GM23248 (cell line): ENCODE data around the gene ATG12. TPM values are rescaled to one million over a fixed set of nuclear protein-coding genes. Genes with fewer than 3 reads are reported as not detected.

ENCODE experiments used
- DNase-seq: peaks from one replicate; pipeline ENCODE4 v3.0.0-alpha.2; 2015
- H2AFZ ChIP-seq: fragments of 200-600 bp; sonication (generic); 2 replicates; pipeline ENCODE4 v1.6.1; 2016; ENCODE audit warnings: antibody characterized with exemption
- H3F3A ChIP-seq: fragments of 200-600 bp; sonication (generic); 2 replicates; pipeline ENCODE4 v1.6.1; 2016; ENCODE audit warnings: mild to moderate bottlenecking, antibody characterized with exemption, mixed run types; ENCODE audit not compliant: insufficient read depth
- H3K27ac ChIP-seq: fragments of 200-600 bp; sonication (generic); 2 replicates; pipeline ENCODE4 v1.5.1; 2016; ENCODE audit warnings: mild to moderate bottlenecking
- H3K27me3 ChIP-seq: fragments of 200-600 bp; sonication (generic); replicated peaks from 2 replicates; pipeline ENCODE4 v1.6.1; 2016; ENCODE audit warnings: mild to moderate bottlenecking; ENCODE audit not compliant: insufficient read depth
- H3K36me3 ChIP-seq: fragments of 200-600 bp; sonication (generic); 2 replicates; pipeline ENCODE4 v1.6.1; 2016; ENCODE audit warnings: low read depth, mild to moderate bottlenecking
- H3K4me1 ChIP-seq: fragments of 200-600 bp; sonication (generic); 2 replicates; pipeline ENCODE4 v1.6.1; 2016; ENCODE audit warnings: mild to moderate bottlenecking; ENCODE audit not compliant: insufficient read depth
- H3K4me2 ChIP-seq: fragments of 200-600 bp; sonication (generic); one replicate; pipeline ENCODE4 v1.6.1; 2016; ENCODE audit warnings: mild to moderate bottlenecking; ENCODE audit not compliant: unreplicated experiment
- H3K4me3 ChIP-seq: fragments of 200-600 bp; sonication (generic); 2 replicates; pipeline ENCODE4 v1.5.1; 2016; ENCODE audit warnings: mild to moderate bottlenecking
- H3K79me2 ChIP-seq: fragments of 200-600 bp; sonication (generic); 2 replicates; pipeline ENCODE4 v1.6.1; 2016; ENCODE audit warnings: mild to moderate bottlenecking; ENCODE audit not compliant: insufficient read depth
- H3K9ac ChIP-seq: fragments of 200-600 bp; sonication (generic); 2 replicates; pipeline ENCODE4 v1.6.1; 2016; ENCODE audit warnings: mild to moderate bottlenecking
- H3K9me2 ChIP-seq: fragments of 200-600 bp; sonication (generic); 2 replicates; pipeline ENCODE4 v1.6.1; 2016; ENCODE audit warnings: mixed run types, mild to moderate bottlenecking, moderate library complexity; ENCODE audit not compliant: insufficient read depth
- H3K9me3 ChIP-seq: fragments of 200-600 bp; sonication (generic); one replicate; pipeline ENCODE4 v1.6.1; 2017; ENCODE audit warnings: low read depth
- H4K20me1 ChIP-seq: fragments of 200-600 bp; sonication (generic); 2 replicates; pipeline ENCODE4 v1.6.0; 2016; ENCODE audit not compliant: insufficient read depth
- EZH2 ChIP-seq: fragments of 200-600 bp; sonication (generic); IDR thresholded peaks from 2 replicates; pipeline ENCODE4 v1.6.1; 2018; ENCODE audit warnings: antibody characterized with exemption, mild to moderate bottlenecking; ENCODE audit not compliant: insufficient read depth, poor library complexity, severe bottlenecking
- EZH2phosphoT487 ChIP-seq: fragments of 200-600 bp; sonication (generic); IDR thresholded peaks from 2 replicates; pipeline ENCODE4 v1.6.1; 2018; ENCODE audit warnings: antibody characterized with exemption, moderate library complexity, mild to moderate bottlenecking, low read depth; ENCODE audit not compliant: insufficient read depth
- WGBS, 2 experiments: methylation state at CpG; one replicate each; pipeline ENCODE4 v1.1.6; 2015 to 2017; ENCODE audit warnings: low lambda C conversion rate in 2 of 2, low coverage in 1 of 2; ENCODE audit errors: missing lambda C conversion rate in 2 of 2; 5-methylcytosine and 5-hydroxymethylcytosine counted together
- in situ Hi-C: fragments of 300-500 bp; cut with MboI; formaldehyde crosslinking; loops from 2 replicates; pipeline ENCODE4 v1.15.0; 2020
- polyA plus RNA-seq: library from polyadenylated mRNA; unstranded; fragments of >200 nt; fragmentation: Nextera tagmentation; extraction: Ambion mirVana; gene quantifications from 2 replicates; pipeline ENCODE4 v1.2.1, GENCODE V29; 2016
- total RNA-seq: library from RNA; depleted of rRNA; stranded (reverse); fragments of >200 nt; shearing (Covaris generic); gene quantifications from 2 replicates; pipeline ENCODE4 v1.2.3, GENCODE V29; 2014

ATG12 gene
- total and polyA plus RNA-seq, 2 experiments from 2014 or later = 57.2 to 126 TPM

DNA sequence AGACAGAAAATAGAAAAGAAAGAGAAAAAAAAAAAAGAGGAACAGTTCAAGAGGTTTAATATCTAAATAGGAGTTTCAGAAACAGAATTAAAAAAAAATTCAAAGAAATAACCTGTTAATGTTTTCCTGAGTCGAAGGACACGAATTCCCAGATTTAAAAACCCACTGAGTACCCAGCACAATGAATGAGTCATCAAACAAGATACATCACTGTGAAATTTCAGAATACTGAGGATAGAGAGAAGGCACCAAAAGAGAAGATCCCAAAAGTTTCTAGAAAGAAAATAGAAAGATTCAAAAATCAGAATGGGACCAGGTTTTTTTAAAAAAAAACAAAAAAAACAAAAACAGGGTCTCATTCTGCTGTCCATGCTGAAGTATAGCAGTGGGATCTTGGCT lies 33.7 kb downstream of the ATG12 start:
- H3K27ac ChIP-seq = no peak overlapping the region
- WGBS, 2 experiments = 86 to 95% methylated on average over 2 of the region's 2 CpGs
- H2AFZ ChIP-seq = no peak overlapping the region
- H3K79me2 ChIP-seq = no peaks in the 10 kb centered on the region
- in situ Hi-C loops = no loop called here
- no peak overlapping the region for H3K4me3 ChIP-seq
- no peaks in the 10 kb centered on the region for H3K9me2 ChIP-seq
- no peaks in the 10 kb centered on the region for H3K36me3 ChIP-seq
- no peaks in the 10 kb centered on the region for H3K27me3 ChIP-seq
- no peaks in the 10 kb centered on the region for H4K20me1 ChIP-seq
- peaks cover 12% of the 10 kb centered on the region for H3K4me1 ChIP-seq
- no peak for DNase-seq
- no peak overlapping the region for H3K9ac ChIP-seq
- TF ChIP-seq EZH2phosphoT487 (no peak), EZH2 (no peak)
- H3K9me3 ChIP-seq = no peaks in the 10 kb centered on the region
- H3F3A ChIP-seq = peaks cover 14% of the 10 kb centered on the region
- no peak overlapping the region for H3K4me2 ChIP-seq

DNA sequence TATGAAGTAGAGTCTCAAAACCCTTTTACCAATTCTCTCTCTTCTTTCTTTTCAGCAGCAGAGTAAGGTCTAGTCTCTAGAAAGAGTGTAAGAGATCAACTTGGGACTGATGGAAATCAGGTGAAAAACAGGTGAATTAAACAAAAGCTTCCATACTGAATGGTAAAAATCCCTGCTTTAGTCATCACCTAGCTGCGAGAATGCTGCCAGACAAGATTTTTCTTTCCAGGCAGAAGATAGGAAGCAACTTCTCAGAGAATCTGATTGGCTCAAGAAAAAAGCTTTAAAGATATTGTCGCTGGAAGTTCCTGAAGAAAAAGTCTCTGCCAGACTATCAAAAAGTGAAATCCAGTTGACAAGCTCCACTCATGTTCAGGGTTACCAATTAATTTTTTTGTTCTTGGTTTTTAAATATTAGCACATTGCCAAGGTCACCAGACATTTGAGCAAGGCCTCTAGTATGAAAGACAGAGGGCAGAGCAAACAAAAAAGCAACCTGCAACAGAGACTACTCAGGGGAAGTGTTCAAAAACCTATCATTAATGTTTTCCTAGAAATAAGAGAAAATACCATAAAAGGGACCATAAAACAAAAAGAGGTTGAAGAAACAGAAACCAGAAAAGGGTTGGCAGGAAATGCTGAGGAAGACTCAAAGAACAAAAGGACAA lies 34.2 kb downstream of the ATG12 start:
- no peak overlapping the region for H3K4me2 ChIP-seq
- H4K20me1 ChIP-seq = no peaks in the 10 kb centered on the region
- H3K9me2 ChIP-seq = no peaks in the 10 kb centered on the region
- TF ChIP-seq EZH2 = no peak
- no peak for TF ChIP-seq EZH2phosphoT487
- no peak for DNase-seq
- no peak overlapping the region for H3K9ac ChIP-seq
- no peaks in the 10 kb centered on the region for H3K36me3 ChIP-seq
- H3K4me3 ChIP-seq = no peak overlapping the region
- in situ Hi-C loops = no loop called here
- no peaks in the 10 kb centered on the region for H3K27me3 ChIP-seq
- 87 to 97% methylated on average over 2 of the region's 2 CpGs for WGBS, 2 experiments
- H3K79me2 ChIP-seq = no peaks in the 10 kb centered on the region
- no peaks in the 10 kb centered on the region for H3K9me3 ChIP-seq
- H2AFZ ChIP-seq = no peak overlapping the region
- peaks cover 14% of the 10 kb centered on the region for H3F3A ChIP-seq
- H3K4me1 ChIP-seq = peaks cover 12% of the 10 kb centered on the region
- H3K27ac ChIP-seq = no peak overlapping the region

DNA sequence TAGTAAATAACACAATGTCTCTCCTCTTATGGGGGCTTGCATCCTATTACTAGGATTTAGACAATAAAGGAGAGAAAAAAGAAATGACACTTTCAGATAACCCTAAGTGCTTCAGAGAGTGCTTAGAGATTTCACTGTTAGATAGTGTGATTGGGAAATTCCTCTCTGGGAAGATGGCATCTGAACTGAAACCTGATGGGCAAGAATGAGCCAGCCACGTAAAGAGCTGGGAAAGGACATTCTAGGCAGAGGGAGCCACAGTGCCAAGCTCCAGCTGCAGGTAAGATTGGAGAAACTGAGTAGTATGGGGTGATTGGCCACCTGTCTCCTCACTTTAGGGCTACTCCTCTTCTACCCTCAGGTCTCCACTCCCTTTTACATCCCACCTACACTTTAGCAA lies 39.4 kb downstream of the ATG12 start:
- TF ChIP-seq EZH2phosphoT487 (no peak), EZH2 (no peak)
- Histone ChIP-seq H3K4me1 (no peaks in the 10 kb centered on the region), H3K4me2 (no peak overlapping the region), H4K20me1 (no peaks in the 10 kb centered on the region), H3K36me3 (no peaks in the 10 kb centered on the region), H3K9me3 (no peaks in the 10 kb centered on the region), H3K9ac (no peak overlapping the region), H3K4me3 (no peak overlapping the region), H2AFZ (no peak overlapping the region), H3K79me2 (no peaks in the 10 kb centered on the region), H3K27me3 (no peaks in the 10 kb centered on the region), H3K9me2 (no peaks in the 10 kb centered on the region), H3F3A (no peaks in the 10 kb centered on the region), H3K27ac (no peak overlapping the region)
- WGBS, 2 experiments = 0 to 14% methylated on average over 1 of the region's 1 CpG
- DNase-seq = no peak
- in situ Hi-C loops = no loop called here

DNA sequence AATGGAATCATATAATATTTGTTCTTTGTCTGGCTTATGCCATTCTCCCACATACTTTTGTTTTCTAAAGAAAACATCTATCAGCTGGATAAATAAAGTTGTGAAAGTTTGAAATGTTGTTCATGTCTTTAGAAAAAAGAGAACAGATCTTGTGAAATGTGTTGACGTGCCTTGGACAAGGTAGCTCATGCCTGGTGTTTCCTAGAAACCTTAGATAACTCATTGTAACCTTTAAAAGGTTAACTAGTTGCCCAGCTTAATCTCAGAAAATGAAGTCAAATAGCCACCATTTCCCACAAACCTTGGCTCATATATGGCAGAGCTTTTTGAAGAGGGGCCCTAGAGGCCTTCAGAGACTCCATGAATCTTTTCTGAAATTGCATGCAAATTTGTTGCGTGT lies 40.2 kb downstream of the ATG12 start:
- no peak for TF ChIP-seq EZH2
- TF ChIP-seq EZH2phosphoT487 = no peak
- WGBS, 2 experiments = 89 to 90% methylated on average over 2 of the region's 2 CpGs
- H2AFZ ChIP-seq = no peak overlapping the region
- H3K79me2 ChIP-seq = no peaks in the 10 kb centered on the region
- H3F3A ChIP-seq = no peaks in the 10 kb centered on the region
- no peak overlapping the region for H3K4me2 ChIP-seq
- H3K4me3 ChIP-seq = no peak overlapping the region
- no peak overlapping the region for H3K27ac ChIP-seq
- no peaks in the 10 kb centered on the region for H3K4me1 ChIP-seq
- in situ Hi-C loops = no loop called here
- H3K9me3 ChIP-seq = no peaks in the 10 kb centered on the region
- no peak for DNase-seq
- H3K9ac ChIP-seq = no peak overlapping the region
- no peaks in the 10 kb centered on the region for H3K9me2 ChIP-seq
- no peaks in the 10 kb centered on the region for H4K20me1 ChIP-seq
- H3K36me3 ChIP-seq = no peaks in the 10 kb centered on the region
- H3K27me3 ChIP-seq = no peaks in the 10 kb centered on the region
